ENCODE data around the gene CD151. TPM values are rescaled to one million over a fixed set of nuclear protein-coding genes. Genes with fewer than 3 reads are reported as not detected.
A peak's percentile ranks its signal among the peaks of the same experiment; 100 is the strongest.

The CD151 gene
- polyA plus RNA-seq, 1 donor (not counting 4 experiments of a cell fraction or from before 2014, with no cell fraction given) = 434 TPM

DNA sequence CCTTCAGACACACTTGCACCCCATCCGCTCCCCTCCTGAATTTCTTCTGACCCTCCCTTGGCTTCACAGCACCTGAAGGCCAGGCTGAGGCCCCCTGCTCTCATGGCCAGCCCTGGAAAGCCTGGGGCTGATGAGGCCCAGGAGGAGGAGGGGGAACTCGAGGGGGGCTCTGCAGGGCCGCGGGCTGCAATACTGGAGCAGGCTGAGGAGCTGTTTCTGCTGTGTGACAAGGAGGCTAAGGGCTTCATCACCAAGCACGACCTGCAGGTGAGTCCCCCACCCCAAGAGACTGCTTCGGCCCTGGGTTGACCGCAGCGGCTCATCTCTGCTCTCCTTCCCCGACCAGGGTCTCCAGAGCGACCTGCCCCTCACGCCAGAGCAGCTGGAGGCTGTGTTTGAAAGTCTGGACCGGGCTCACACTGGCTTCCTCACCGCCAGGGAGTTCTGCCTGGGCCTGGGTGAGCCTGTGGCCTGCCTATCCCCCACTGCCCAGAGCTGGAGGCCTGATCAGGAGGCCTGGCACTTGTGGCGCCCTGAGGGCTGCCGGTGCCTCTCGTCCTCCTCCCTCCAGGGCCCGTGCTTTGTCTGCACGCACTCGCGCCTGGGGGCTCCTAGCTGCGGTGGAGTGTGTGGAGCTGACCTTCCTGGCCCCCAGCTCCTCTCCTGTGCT is 4.1 kb upstream of the CD151 start:
- Histone ChIP-seq H3K36me3 (ENCODE audit: control insufficient read depth in 2 of 2, extremely low read depth in 1 of 2, insufficient read depth in 2 of 2, low read length in 2 of 2) (peaks cover 0 to 4% of the 10 kb centered on the region in 2 experiments), H2AFZ (ENCODE audit: control insufficient read depth, low read length) (no peak overlapping the region), H3K9me3 (ENCODE audit: control insufficient read depth, low read depth, low read length) (no peaks in the 10 kb centered on the region), H3K4me3 (ENCODE audit: control insufficient read depth in 2 of 3, extremely low read depth in 1 of 3, insufficient read depth in 2 of 3, low read depth in 1 of 3, low read length in 3 of 3) (no peak overlapping the region), H3K9me1 (ENCODE audit: control insufficient read depth, extremely low read depth, insufficient read depth, low read length) (no peaks in the 10 kb centered on the region), H3K79me2 (ENCODE audit: control insufficient read depth, insufficient read depth, low read length) (peaks cover 6% of the 10 kb centered on the region), H3K9ac (ENCODE audit: control insufficient read depth, extremely low read depth, insufficient read depth, low read length) (no peak overlapping the region), H3K27ac (ENCODE audit: control insufficient read depth, insufficient read depth, low read length) (no peak overlapping the region), H4K20me1 (ENCODE audit: control insufficient read depth, extremely low read depth, insufficient read depth, low read length) (no peaks in the 10 kb centered on the region), H3K27me3 (ENCODE audit: control insufficient read depth, extremely low read depth, insufficient read depth, low read length) (peaks cover 50% of the 10 kb centered on the region), H3K4me1 (ENCODE audit: control insufficient read depth, extremely low read depth, insufficient read depth, low read length) (peaks cover 32% of the 10 kb centered on the region), H3K4me2 (ENCODE audit: control insufficient read depth, extremely low read depth, insufficient read depth, low read depth, low read length) (no peak overlapping the region)
- TF ChIP-seq EZH2 (IDR thresholded peaks at IDR 0.05; ENCODE audit: low read length) = no peak
- TF ChIP-seq, protein P1, sequence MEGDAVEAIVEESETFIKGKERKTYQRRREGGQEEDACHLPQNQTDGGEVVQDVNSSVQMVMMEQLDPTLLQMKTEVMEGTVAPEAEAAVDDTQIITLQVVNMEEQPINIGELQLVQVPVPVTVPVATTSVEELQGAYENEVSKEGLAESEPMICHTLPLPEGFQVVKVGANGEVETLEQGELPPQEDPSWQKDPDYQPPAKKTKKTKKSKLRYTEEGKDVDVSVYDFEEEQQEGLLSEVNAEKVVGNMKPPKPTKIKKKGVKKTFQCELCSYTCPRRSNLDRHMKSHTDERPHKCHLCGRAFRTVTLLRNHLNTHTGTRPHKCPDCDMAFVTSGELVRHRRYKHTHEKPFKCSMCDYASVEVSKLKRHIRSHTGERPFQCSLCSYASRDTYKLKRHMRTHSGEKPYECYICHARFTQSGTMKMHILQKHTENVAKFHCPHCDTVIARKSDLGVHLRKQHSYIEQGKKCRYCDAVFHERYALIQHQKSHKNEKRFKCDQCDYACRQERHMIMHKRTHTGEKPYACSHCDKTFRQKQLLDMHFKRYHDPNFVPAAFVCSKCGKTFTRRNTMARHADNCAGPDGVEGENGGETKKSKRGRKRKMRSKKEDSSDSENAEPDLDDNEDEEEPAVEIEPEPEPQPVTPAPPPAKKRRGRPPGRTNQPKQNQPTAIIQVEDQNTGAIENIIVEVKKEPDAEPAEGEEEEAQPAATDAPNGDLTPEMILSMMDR (optimal IDR thresholded peaks at IDR 0.05 in 1 of 3, IDR thresholded peaks at IDR 0.05 in 1 of 3, conservative IDR thresholded peaks at IDR 0.05 in 1 of 3; ENCODE audit: extremely low read depth in 1 of 3, insufficient read depth in 2 of 3, low read length in 3 of 3) = no peak
- FAIRE-seq = no peak
- no peak for DNase-seq (ENCODE audit: low read depth, low spot score)
- dilution Hi-C loops (cut with MboI; ENCODE audit: extremely low pct_ligation_motif_present, low sequenced_read_pairs) = no loop called here

GRCh38 chr11:829176-829846 is 3.4 kb upstream of the CD151 start:
- H4K20me1 ChIP-seq (ENCODE audit: control insufficient read depth, extremely low read depth, insufficient read depth, low read length) = no peaks in the 10 kb centered on the region
- no peak overlapping the region for H3K9ac ChIP-seq (ENCODE audit: control insufficient read depth, extremely low read depth, insufficient read depth, low read length)
- peak overlapping the region; percentile 22 for H2AFZ ChIP-seq (ENCODE audit: control insufficient read depth, low read length)
- H3K4me1 ChIP-seq (ENCODE audit: control insufficient read depth, extremely low read depth, insufficient read depth, low read length) = peaks cover 36% of the 10 kb centered on the region
- H3K27me3 ChIP-seq (ENCODE audit: control insufficient read depth, extremely low read depth, insufficient read depth, low read length) = peaks cover 50% of the 10 kb centered on the region
- FAIRE-seq (no peak), DNase-seq (ENCODE audit: low read depth, low spot score) (no peak)
- TF ChIP-seq, protein P1 (optimal IDR thresholded peaks at IDR 0.05 in 1 of 3, IDR thresholded peaks at IDR 0.05 in 1 of 3, conservative IDR thresholded peaks at IDR 0.05 in 1 of 3; ENCODE audit: extremely low read depth in 1 of 3, insufficient read depth in 2 of 3, low read length in 3 of 3) = no peak
- TF ChIP-seq EZH2 (IDR thresholded peaks at IDR 0.05; ENCODE audit: low read length) = peak; percentile 63
- no peaks in the 10 kb centered on the region for H3K9me1 ChIP-seq (ENCODE audit: control insufficient read depth, extremely low read depth, insufficient read depth, low read length)
- peak overlapping the region; percentile 1 to 53 (median 42) for H3K4me3 ChIP-seq (ENCODE audit: control insufficient read depth in 2 of 3, extremely low read depth in 1 of 3, insufficient read depth in 2 of 3, low read depth in 1 of 3, low read length in 3 of 3)
- no peaks in the 10 kb centered on the region for H3K9me3 ChIP-seq (ENCODE audit: control insufficient read depth, low read depth, low read length)
- H3K4me2 ChIP-seq (ENCODE audit: control insufficient read depth, extremely low read depth, insufficient read depth, low read depth, low read length) = peak overlapping the region; percentile 76
- H3K79me2 ChIP-seq (ENCODE audit: control insufficient read depth, insufficient read depth, low read length) = peaks cover 11% of the 10 kb centered on the region
- dilution Hi-C loops (cut with MboI; ENCODE audit: extremely low pct_ligation_motif_present, low sequenced_read_pairs) = no loop called here
- H3K27ac ChIP-seq (ENCODE audit: control insufficient read depth, insufficient read depth, low read length) = no peak overlapping the region
- H3K36me3 ChIP-seq (ENCODE audit: control insufficient read depth in 2 of 2, extremely low read depth in 1 of 2, insufficient read depth in 2 of 2, low read length in 2 of 2) = peaks cover 0 to 4% of the 10 kb centered on the region in 2 experiments
